Activated CD4-positive, alpha-beta T cell treated with anti-CD3 and anti-CD28 coated beads, Interleukin-2, amount 50 U/mL, for 48 hours (primary cell): Measurements from ENCODE around the gene MCEMP1.

Source experiments
- DNase-seq, 2 experiments: peaks; one replicate each; pipeline ENCODE4 v3.0.0-alpha.2; 2020

The MCEMP1 gene

GRCh38 chr19:7676854-7677253, at the start of gene MCEMP1:
TSS of gene MCEMP1 (plus strand) at chr19:7677090. CDS start at chr19:7677121, 31 bp downstream.
- DNase-seq: no peak

GRCh38 chr19:7627166-7627565, 49.7 kb upstream of the MCEMP1 start:
- no peak for DNase-seq

GRCh38 chr19:7628589-7629311, 48.1 kb upstream of the MCEMP1 start:
- no peak for DNase-seq

GRCh38 chr19:7629347-7630054, 47.4 kb upstream of the MCEMP1 start, which contains the start of the genes PET100 and XAB2:
TSS of gene PET100 (plus strand) at chr19:7629793. CDS start at chr19:7629834, 41 bp downstream.
TSS of gene XAB2 (minus strand) at chr19:7629545. CDS start at chr19:7629527, 18 bp downstream.
- peak; percentile 91 to 94 for DNase-seq

- no peak for DNase-seq
These were observed 45.3 kb upstream of the MCEMP1 start for GRCh38 chr19:7631577-7631976.

- DNase-seq: no peak
These were observed 44.3 kb upstream of the MCEMP1 start for GRCh38 chr19:7632340-7633203.

GRCh38 chr19:7633698-7634097, 43.2 kb upstream of the MCEMP1 start, which contains the start of gene PCP2:
TSS of gene PCP2 (minus strand) at chr19:7633719. CDS start at chr19:7633457, 262 bp downstream.
- no peak for DNase-seq

GRCh38 chr19:7635670-7636069, 41.2 kb upstream of the MCEMP1 start:
- no peak for DNase-seq

GRCh38 chr19:7636317-7636690, 40.6 kb upstream of the MCEMP1 start:
- DNase-seq: no peak

- peak; percentile 91 for DNase-seq
These were observed 40.1 kb upstream of the MCEMP1 start, which contains the start of gene STXBP2 for GRCh38 chr19:7636691-7637373. TSS of gene STXBP2 (plus strand) at chr19:7637110. CDS start at chr19:7637150, 40 bp downstream.

GRCh38 chr19:7637374-7638256, 39.3 kb upstream of the MCEMP1 start:
- peak; percentile 12 to 24 for DNase-seq

GRCh38 chr19:7638802-7639465, 38.0 kb upstream of the MCEMP1 start:
- no peak for DNase-seq

GRCh38 chr19:7639863-7640348, 37.0 kb upstream of the MCEMP1 start:
- DNase-seq: no peak

GRCh38 chr19:7640803-7641202, 36.1 kb upstream of the MCEMP1 start:
- DNase-seq: no peak

GRCh38 chr19:7641290-7642276, 35.3 kb upstream of the MCEMP1 start:
- no peak for DNase-seq

GRCh38 chr19:7642295-7643030, 34.4 kb upstream of the MCEMP1 start:
- DNase-seq: no peak

- no peak for DNase-seq
These were observed 33.9 kb upstream of the MCEMP1 start for GRCh38 chr19:7643031-7643415.
